ENCODE measurements around the gene CYS1.

GRCh38 chr2:10126632-10127026 is 46.4 kb upstream of the CYS1 start:
- TF ChIP-seq CTCF (IDR thresholded peaks at IDR 0.05) (no peak), POLR2AphosphoS5 (IDR thresholded peaks at IDR 0.05; ENCODE audit: insufficient read depth in 1 of 2, low read depth in 1 of 2) (no peak)
